H1 (cell line): ENCODE data around the gene PDE6B. TPM values are rescaled to one million over a fixed set of nuclear protein-coding genes. Genes with fewer than 3 reads are reported as not detected.

ENCODE experiments used
- CTCF ChIA-PET: fragments of 300-600 bp; sonication (Branson Sonifier 250); formaldehyde crosslinking; loops from one replicate; lab custom pipeline; 2021; ENCODE audit not compliant: partially characterized antibody; lab: Charles Lee
- POLR2A ChIA-PET: fragments of 300-600 bp; sonication (Branson Sonifier 250); formaldehyde crosslinking; loops from one replicate; lab custom pipeline; 2021; ENCODE audit warnings: inconsistent platforms; ENCODE audit not compliant: partially characterized antibody; lab: Charles Lee
- DNase-seq, 2 experiments: peaks; one replicate each; pipeline versions ENCODE4 v3.0.0 to v3.0.0-alpha.2; 2010 to 2022; ENCODE audit warnings: low spot score in 2 of 2, low read depth in 1 of 2, mixed read lengths in 1 of 2
- FAIRE-seq: peaks from 2 replicates; lab custom pipeline; 2011; peaks lifted over from hg19 to GRCh38; lab: Jason Lieb, UNC
- H2AFZ ChIP-seq: 2 replicates; pipeline ENCODE4 v1.8.1; 2012; ENCODE audit warnings: low read length, inconsistent platforms
- H2AK5ac ChIP-seq: 2 replicates; pipeline ENCODE4 v1.6.1; 2013; ENCODE audit warnings: low read depth, low read length
- H2BK120ac ChIP-seq: replicated peaks from 2 replicates; pipeline ENCODE3; 2013; ENCODE audit warnings: low read depth, low read length, inconsistent platforms
- H2BK12ac ChIP-seq: 2 replicates; pipeline ENCODE4 v1.6.1; 2013; ENCODE audit warnings: low read depth, low read length
- H2BK15ac ChIP-seq: 2 replicates; pipeline ENCODE4 v1.6.1; 2013; ENCODE audit warnings: low read length
- H2BK20ac ChIP-seq: 2 replicates; pipeline ENCODE4 v1.6.1; 2013; ENCODE audit warnings: low read length
- H2BK5ac ChIP-seq: 2 replicates; pipeline ENCODE4 v1.6.1; 2013; ENCODE audit warnings: low read depth, low read length
- H3K14ac ChIP-seq: 2 replicates; pipeline ENCODE4 v1.6.1; 2013; ENCODE audit warnings: inconsistent platforms; ENCODE audit not compliant: insufficient read length
- H3K18ac ChIP-seq: 2 replicates; pipeline ENCODE4 v1.6.1; 2013; ENCODE audit warnings: low read length; ENCODE audit errors: extremely low read depth
- H3K23ac ChIP-seq: 2 replicates; pipeline ENCODE4 v1.6.1; 2013; ENCODE audit warnings: inconsistent platforms; ENCODE audit not compliant: insufficient read length
- H3K23me2 ChIP-seq: 2 replicates; pipeline ENCODE4 v1.6.1; 2013; ENCODE audit warnings: low read depth, low read length
- H3K27ac ChIP-seq: 2 replicates; pipeline ENCODE4 v1.6.1; 2011; ENCODE audit warnings: low read depth, low read length, inconsistent platforms
- H3K27me3 ChIP-seq, 4 experiments: replicated peaks in 1 of 4; 1 replicate in 1 of 4; 2 replicates in 3 of 4; pipeline versions ENCODE4 v1.6.1 to v1.8.1; 2011 to 2013; ENCODE audit warnings: low read length in 3 of 4, mild to moderate bottlenecking in 3 of 4, inconsistent platforms in 2 of 4, mixed read lengths in 2 of 4, moderate library complexity in 1 of 4; ENCODE audit not compliant: control insufficient read depth in 3 of 4, insufficient read depth in 3 of 4; ENCODE audit errors: extremely low read depth in 1 of 4
- H3K36me3 ChIP-seq, 4 experiments: 2 replicates each; pipeline versions ENCODE4 v1.6.1 to v1.8.1; 2011 to 2013; ENCODE audit warnings: mild to moderate bottlenecking in 4 of 4, low read length in 3 of 4, moderate library complexity in 2 of 4, control low read depth in 1 of 4, inconsistent platforms in 1 of 4; ENCODE audit not compliant: insufficient read depth in 4 of 4, control insufficient read depth in 2 of 4
- H3K4ac ChIP-seq: replicated peaks from 2 replicates; pipeline ENCODE3; 2013; ENCODE audit warnings: low read length, low read depth, mixed read lengths, inconsistent platforms; ENCODE audit not compliant: insufficient read length
- H3K4me1 ChIP-seq, 4 experiments: replicated peaks in 1 of 4; 1 replicate in 1 of 4; 2 replicates in 3 of 4; pipeline versions ENCODE4 v1.6.1 to v1.8.1; 2011 to 2013; ENCODE audit warnings: low read length in 3 of 4, inconsistent platforms in 2 of 4, mixed read lengths in 1 of 4; ENCODE audit not compliant: insufficient read depth in 4 of 4, control insufficient read depth in 3 of 4
- H3K4me2 ChIP-seq, 2 experiments: 2 replicates each; pipeline versions ENCODE4 v1.6.1 to v1.8.1; 2011 to 2013; ENCODE audit warnings: low read depth in 2 of 2, low read length in 2 of 2, control low read depth in 1 of 2, inconsistent platforms in 1 of 2, mild to moderate bottlenecking in 1 of 2; ENCODE audit not compliant: insufficient read depth in 1 of 2
- H3K4me3 ChIP-seq, 4 experiments: fragments of 200-600, 300-600 bp in 1 of 4; sonication (generic), shearing (Covaris generic), sonication (Bioruptor Twin) in 1 of 4; 2 replicates each; pipeline versions ENCODE4 v1.5.1 to v1.8.1; 2011 to 2016; ENCODE audit warnings: low read length in 4 of 4, low read depth in 3 of 4, control low read depth in 2 of 4, inconsistent platforms in 2 of 4, mild to moderate bottlenecking in 2 of 4, mixed read lengths in 1 of 4, moderate library complexity in 1 of 4; ENCODE audit not compliant: insufficient read depth in 2 of 4; ENCODE audit errors: extremely low read depth in 1 of 4
- H3K56ac ChIP-seq: replicated peaks from 2 replicates; pipeline ENCODE3; 2013; ENCODE audit warnings: low read depth, mild to moderate bottlenecking, mixed read lengths, low read length, inconsistent platforms; ENCODE audit not compliant: insufficient read length
- H3K79me1 ChIP-seq: 2 replicates; pipeline ENCODE4 v1.6.1; 2013; ENCODE audit warnings: low read depth, low read length, control low read depth
- H3K79me2 ChIP-seq, 2 experiments: 2 replicates each; pipeline versions ENCODE4 v1.6.1 to v1.8.1; 2012 to 2013; ENCODE audit warnings: low read length in 2 of 2, mild to moderate bottlenecking in 2 of 2, inconsistent platforms in 1 of 2; ENCODE audit not compliant: insufficient read depth in 2 of 2, control insufficient read depth in 1 of 2
- H3K9ac ChIP-seq, 4 experiments: replicated peaks in 1 of 4; 1 replicate in 1 of 4; 2 replicates in 3 of 4; pipeline versions ENCODE4 v1.6.1 to v1.8.1; 2011 to 2013; ENCODE audit warnings: low read depth in 3 of 4, low read length in 3 of 4, control low read depth in 2 of 4, mild to moderate bottlenecking in 2 of 4, moderate library complexity in 2 of 4, inconsistent platforms in 1 of 4; ENCODE audit errors: extremely low read depth in 1 of 4
- H3K9me3 ChIP-seq, 2 experiments: 2 replicates each; pipeline versions ENCODE4 v1.6.1 to v1.8.1; 2012 to 2013; ENCODE audit warnings: mild to moderate bottlenecking in 2 of 2, moderate library complexity in 2 of 2, control low read depth in 1 of 2, inconsistent platforms in 1 of 2, low read depth in 1 of 2, low read length in 1 of 2, mixed read lengths in 1 of 2; ENCODE audit not compliant: insufficient read depth in 2 of 2
- H4K20me1 ChIP-seq, 2 experiments: replicated peaks in 1 of 2; 2 replicates each; pipeline versions ENCODE3 to v1.8.1; 2011 to 2013; ENCODE audit warnings: inconsistent platforms in 2 of 2, low read length in 2 of 2, mild to moderate bottlenecking in 1 of 2; ENCODE audit not compliant: insufficient read depth in 2 of 2, control insufficient read depth in 1 of 2
- H4K5ac ChIP-seq: 2 replicates; pipeline ENCODE4 v1.6.1; 2013; ENCODE audit warnings: low read length, low read depth, mixed read lengths, inconsistent platforms; ENCODE audit not compliant: insufficient read length
- H4K8ac ChIP-seq: 2 replicates; pipeline ENCODE4 v1.8.0; 2013; ENCODE audit warnings: mild to moderate bottlenecking, moderate library complexity, low read length, inconsistent platforms; ENCODE audit not compliant: insufficient read depth; ENCODE audit errors: extremely low read depth
- H4K91ac ChIP-seq: replicated peaks from 2 replicates; pipeline ENCODE3; 2013; ENCODE audit warnings: low read length, mixed read lengths, inconsistent platforms; ENCODE audit not compliant: insufficient read length
- EZH2 ChIP-seq: fragments of 200-600 bp; sonication (generic); IDR thresholded peaks from 2 replicates; pipeline ENCODE4 v1.7.1; 2012; ENCODE audit warnings: low read depth, mild to moderate bottlenecking, moderate library complexity, low read length, inconsistent platforms; ENCODE audit not compliant: severe bottlenecking
- FOSL1 ChIP-seq: IDR thresholded peaks from 2 replicates; pipeline ENCODE4 v1.6.1; 2011; ENCODE audit warnings: mild to moderate bottlenecking, low read depth, low read length, moderate library complexity; ENCODE audit not compliant: insufficient read depth
- JUND ChIP-seq: IDR thresholded peaks from 2 replicates; pipeline ENCODE4 v1.6.1; 2011; ENCODE audit warnings: mild to moderate bottlenecking, improper control_type of control experiment, low read length
- KDM4A ChIP-seq: IDR thresholded peaks from one replicate; pipeline ENCODE4 v1.7.1; 2012; ENCODE audit warnings: low read depth, mild to moderate bottlenecking, moderate library complexity, low read length, inconsistent platforms; ENCODE audit not compliant: severe bottlenecking
- MAFK ChIP-seq: IDR thresholded peaks from 2 replicates; pipeline ENCODE4 v1.6.1; 2012; ENCODE audit warnings: low read depth, mild to moderate bottlenecking, improper control_type of control experiment, low read length
- RFX5 ChIP-seq: IDR thresholded peaks from 2 replicates; pipeline ENCODE4 v1.6.1; 2011; ENCODE audit warnings: low read depth, low read length, improper control_type of control experiment, borderline replicate concordance
- SIN3A ChIP-seq, 2 experiments: IDR thresholded peaks in 1 of 2; conservative IDR thresholded peaks in 1 of 2; 2 replicates each; pipeline ENCODE4 v1.6.1; 2011 to 2012; ENCODE audit warnings: low read length in 2 of 2, improper control_type of control experiment in 1 of 2, low read depth in 1 of 2, mild to moderate bottlenecking in 1 of 2
- SUZ12 ChIP-seq: fragments of 200-600 bp; sonication (generic); IDR thresholded peaks from 2 replicates; pipeline ENCODE4 v1.6.1; 2012; ENCODE audit warnings: mild to moderate bottlenecking, inconsistent platforms, low read length, moderate library complexity, mixed read lengths
- TAF7 ChIP-seq: optimal IDR thresholded peaks from 2 replicates; pipeline ENCODE3; 2011; ENCODE audit warnings: low read depth, mild to moderate bottlenecking, inconsistent platforms, low read length, moderate library complexity, borderline replicate concordance
- TCF12 ChIP-seq: IDR thresholded peaks from 2 replicates; pipeline ENCODE4 v1.6.1; 2011; ENCODE audit warnings: low read depth, mild to moderate bottlenecking, low read length
- WGBS, 2 experiments: shearing (Covaris generic) in 1 of 2; methylation state at CpG; one replicate each; pipeline versions ENCODE4 v1.1.6 to v1.1.7; 2013 to 2015; ENCODE audit warnings: low lambda C conversion rate in 2 of 2, mixed read lengths in 2 of 2, inconsistent platforms in 1 of 2, low coverage in 1 of 2, missing lambda C conversion rate in 1 of 2; ENCODE audit not compliant: insufficient replicate concordance in 2 of 2, insufficient coverage in 1 of 2, insufficient read length in 1 of 2; ENCODE audit errors: extremely low coverage in 1 of 2, missing lambda C conversion rate in 1 of 2; 5-methylcytosine and 5-hydroxymethylcytosine counted together
- polyA plus RNA-seq, 7 experiments: library from polyadenylated mRNA; depleted of rRNA in 3 of 7; stranded (reverse) in 5 of 7; unstranded in 2 of 7; fragments of >200 nt in 5 of 7; fragments of 200-250 nt in 2 of 7; gene quantifications; 1 replicate in 5 of 7; 2 replicates in 1 of 7; 4 replicates in 1 of 7; pipeline versions ENCODE4 v1.2.1 to v1.2.3, GENCODE V29; 2011 to 2013; ENCODE audit warnings: missing spikeins in 2 of 7, mixed read lengths in 2 of 7
- total RNA-seq: library from RNA; stranded (reverse); fragmentation: NEBNext Ultra II Directional; extraction: Animal tissue kit (Norgen Biotek cat#: 25700); gene quantifications from 2 replicates; pipeline ENCODE4 v1.2.1, GENCODE V29; 2021

The PDE6B gene
- total and polyA plus RNA-seq, 2 of the 8 experiments (the other 6 are each of a cell fraction or from before 2014, with no cell fraction given): 4.1 to 8.4 TPM

- 6% methylated on average over 49 of the region's 52 CpGs; no CpG with 5 or more reads in 1 of the 2 experiments for WGBS, 2 experiments
- TF ChIP-seq EZH2 (peak; percentile 86), JUND (peak; percentile 91), KDM4A (peak; percentile 75), MAFK (no peak), SIN3A (conservative IDR thresholded peaks at IDR 0.05 in 1 of 2, IDR thresholded peaks at IDR 0.05 in 1 of 2; ENCODE audit: low read depth in 1 of 2, low read length in 2 of 2) (0 out of 4 replicates have a peak, but pooled peaks of 1 of the 2 experiments have one; percentile 39), RFX5 (no peak), SUZ12 (peak; percentile 91), FOSL1 (no peak), TAF7 (no peak), TCF12 (no peak)
Observed at GRCh38 chr4:577499-578450, 47.6 kb upstream of the PDE6B start.

More at GRCh38 chr4:577499-578450, 47.6 kb upstream of the PDE6B start:
- no peak overlapping the region for H2AK5ac ChIP-seq
- peak overlapping the region; percentile 36; the same call in 1 of the 2 replicates for H2AFZ ChIP-seq
- H3K4me2 ChIP-seq: peak overlapping the region; percentile 79 to 100
- ChIA-PET CTCF (interaction anchor here (0.6 to 1.5 kb wide), 4 partner anchors 25 to 1204 kb away, joined by 3 read pairs; no protein-coding TSS in a partner anchor), POLR2A (interaction anchor here (0.7 to 1.6 kb wide), 11 partner anchors 11 to 272 kb away, joined by 3 to 8 read pairs (median 3); partner anchors contain the start of genes ATP5ME, MYL5, PDE6B and ZNF732)
- H3K4me1 ChIP-seq: peaks cover 0 to 20% (median 12%) of the 10 kb centered on the region in 4 experiments; a peak in 6 of 7 replicates
- H3K79me2 ChIP-seq: no peaks in the 10 kb centered on the region
- H3K4me3 ChIP-seq: peak overlapping the region; percentile 55 to 69 (median 66)
- H3K27me3 ChIP-seq: peaks cover 58 to 70% (median 62%) of the 10 kb centered on the region in 4 experiments
- no peak overlapping the region for H2BK20ac ChIP-seq
- DNase-seq (peak; percentile 31 to 70), FAIRE-seq (no peak)
- H3K9ac ChIP-seq: no peak overlapping the region
- no peak overlapping the region for H2BK120ac ChIP-seq
- H3K23me2 ChIP-seq: peaks cover 15% of the 10 kb centered on the region
- H2BK15ac ChIP-seq: no peak overlapping the region; the same call in 1 of the 2 replicates
- peak overlapping the region; percentile 96; the same call in 1 of the 2 replicates for H2BK12ac ChIP-seq
- H3K9me3 ChIP-seq: no peaks in the 10 kb centered on the region
- no peak overlapping the region for H3K4ac ChIP-seq
- H3K18ac ChIP-seq: no peak overlapping the region; the same call in 1 of the 2 replicates
- no peaks in the 10 kb centered on the region for H3K79me1 ChIP-seq
- H4K8ac ChIP-seq: peak overlapping the region; percentile 11; the same call in 1 of the 2 replicates
- no peak overlapping the region for H3K14ac ChIP-seq
- H4K91ac ChIP-seq: no peak overlapping the region
- peaks cover 2 to 12% of the 10 kb centered on the region in 2 experiments for H4K20me1 ChIP-seq
- H3K36me3 ChIP-seq: no peaks in the 10 kb centered on the region
- H2BK5ac ChIP-seq: 0 out of 2 replicates have a peak overlapping the region, but pooled peaks have one; percentile 44
- H3K27ac ChIP-seq: no peak overlapping the region
- H4K5ac ChIP-seq: no peak overlapping the region
- no peak overlapping the region for H3K23ac ChIP-seq
- no peak overlapping the region for H3K56ac ChIP-seq
